T-helper 2 cell treated with Interferon-gamma antibody and Interleukin-4, amounts not matched to agents 5 μg/mL and 100 μg/mL, for 36 hours (primary cell): Measurements from ENCODE around the gene ANKLE2.
"Not testable (repeated sequence)": the region's sequence is repeated elsewhere in the genome, so short reads cannot be mapped to it uniquely, and the experiment has no call there.

Experiments used
- DNase-seq: peaks from one replicate; pipeline ENCODE4 v3.0.0; 2021; ENCODE audit warnings: low spot score
- H3K27ac Mint-ChIP-seq: one replicate; pipeline ENCODE4 v1.8.0; 2021; ENCODE audit warnings: mild to moderate bottlenecking, mixed read lengths
- H3K27me3 Mint-ChIP-seq: one replicate; pipeline ENCODE4 v1.8.0; 2021; ENCODE audit warnings: low read depth, mixed read lengths
- H3K36me3 Mint-ChIP-seq: one replicate; pipeline ENCODE4 v1.8.0; 2021; ENCODE audit warnings: low read depth, mixed read lengths
- H3K4me1 Mint-ChIP-seq: one replicate; pipeline ENCODE4 v1.8.0; 2021; ENCODE audit warnings: low read depth, mixed read lengths
- H3K4me3 Mint-ChIP-seq: one replicate; pipeline ENCODE4 v1.8.0; 2022; ENCODE audit warnings: mild to moderate bottlenecking, moderate library complexity, mixed read lengths
- H3K9me3 Mint-ChIP-seq: one replicate; pipeline ENCODE4 v1.8.0; 2021; ENCODE audit warnings: mixed read lengths

ANKLE2 gene

DNA sequence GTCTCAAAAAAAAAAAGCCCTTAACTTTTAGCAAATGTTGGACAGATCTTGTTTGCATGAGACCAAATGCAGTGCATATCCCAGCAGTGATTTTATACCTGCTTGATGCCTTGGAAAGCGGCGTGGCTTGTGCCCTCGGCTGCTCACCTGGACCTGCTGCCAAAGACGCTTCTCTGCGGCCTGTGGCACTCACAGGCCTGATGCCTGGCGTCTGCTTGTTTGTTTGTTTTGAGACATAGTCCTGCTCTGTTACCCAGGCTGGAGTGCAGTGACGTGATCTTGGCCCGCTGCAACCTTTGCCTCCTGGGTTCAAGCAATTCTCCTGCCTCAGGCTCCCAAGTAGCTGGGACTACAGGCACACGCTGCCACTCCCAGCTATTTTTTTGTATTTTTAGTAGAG, 45.8 kb downstream of the ANKLE2 start:
- no peaks in the 10 kb centered on the region for H3K9me3 Mint-ChIP-seq
- H3K27me3 Mint-ChIP-seq = no peaks in the 10 kb centered on the region
- no peak overlapping the region for H3K27ac Mint-ChIP-seq
- peaks cover 13% of the 10 kb centered on the region for H3K4me1 Mint-ChIP-seq
- no peak overlapping the region for H3K4me3 Mint-ChIP-seq
- DNase-seq = no peak
- peaks cover 33% of the 10 kb centered on the region for H3K36me3 Mint-ChIP-seq

DNA sequence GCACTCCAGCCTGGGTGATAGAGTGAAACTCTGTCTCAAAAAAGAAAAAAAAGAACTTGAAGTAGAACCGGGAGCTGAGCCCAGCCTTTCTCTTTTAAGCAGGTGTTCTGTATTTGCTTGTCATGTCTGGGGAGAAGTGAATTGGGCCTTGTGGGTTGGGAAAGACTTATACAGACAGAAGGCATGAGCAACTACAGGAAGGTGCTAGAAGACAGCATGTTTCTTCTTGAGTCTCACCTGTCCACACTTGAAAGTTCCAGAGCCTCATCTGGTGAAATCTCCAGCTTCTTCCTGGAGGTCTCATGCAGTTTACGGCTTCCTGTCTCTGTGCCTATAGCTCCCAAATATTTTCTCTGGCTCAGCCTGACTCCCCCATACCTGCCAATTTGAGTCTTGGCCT, 48.5 kb downstream of the ANKLE2 start:
- H3K36me3 Mint-ChIP-seq = peaks cover 18% of the 10 kb centered on the region
- no peak overlapping the region for H3K27ac Mint-ChIP-seq
- DNase-seq = no peak
- peaks cover 16% of the 10 kb centered on the region for H3K4me1 Mint-ChIP-seq
- H3K27me3 Mint-ChIP-seq = no peaks in the 10 kb centered on the region
- no peak overlapping the region for H3K4me3 Mint-ChIP-seq
- H3K9me3 Mint-ChIP-seq = no peaks in the 10 kb centered on the region

DNA sequence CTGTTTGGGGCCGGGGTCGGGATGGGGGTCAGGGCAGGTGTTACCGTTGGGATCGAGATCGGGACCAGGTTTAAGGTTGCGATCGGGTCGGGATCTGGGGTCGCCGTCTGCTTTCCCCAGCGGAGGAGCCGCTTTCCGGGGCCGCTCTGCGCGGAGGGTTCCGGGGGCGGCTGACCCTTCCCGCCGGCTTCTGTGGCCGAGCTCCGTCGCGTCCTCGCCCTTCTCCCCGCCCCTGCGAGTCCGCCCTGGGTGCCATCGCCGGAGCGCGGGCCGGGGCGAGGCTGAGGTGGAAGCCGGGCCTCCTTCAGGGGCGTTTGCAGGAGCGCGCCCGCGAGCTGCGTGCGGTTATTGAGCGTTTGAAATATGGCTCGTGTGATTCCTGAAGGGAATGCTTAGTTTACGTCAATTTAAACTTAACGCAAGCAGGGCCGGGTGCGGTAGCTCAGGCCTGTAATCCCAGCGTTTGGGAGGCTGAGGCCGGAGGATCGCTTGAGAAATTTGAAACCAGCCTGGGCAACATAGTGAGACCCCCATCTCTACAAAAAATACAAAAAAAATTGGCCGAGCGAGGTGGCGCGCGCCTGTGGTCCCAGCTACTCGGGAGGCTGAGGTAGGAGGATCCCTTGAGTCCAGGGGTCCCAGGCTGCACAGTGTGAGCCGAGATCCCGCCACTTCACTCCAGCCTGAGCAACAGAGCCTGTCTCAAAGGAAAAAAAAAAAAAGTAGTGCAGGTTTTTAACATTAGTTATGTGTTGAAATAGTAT, 50.4 kb downstream of the ANKLE2 start:
- DNase-seq = peak; percentile 22
- peaks cover 14% of the 10 kb centered on the region for H3K36me3 Mint-ChIP-seq
- H3K27me3 Mint-ChIP-seq = no peaks in the 10 kb centered on the region
- H3K9me3 Mint-ChIP-seq = no peaks in the 10 kb centered on the region
- peaks cover 18% of the 10 kb centered on the region for H3K4me1 Mint-ChIP-seq
- H3K27ac Mint-ChIP-seq = peak overlapping the region; percentile 49
- H3K4me3 Mint-ChIP-seq = peak overlapping the region; percentile 85

DNA sequence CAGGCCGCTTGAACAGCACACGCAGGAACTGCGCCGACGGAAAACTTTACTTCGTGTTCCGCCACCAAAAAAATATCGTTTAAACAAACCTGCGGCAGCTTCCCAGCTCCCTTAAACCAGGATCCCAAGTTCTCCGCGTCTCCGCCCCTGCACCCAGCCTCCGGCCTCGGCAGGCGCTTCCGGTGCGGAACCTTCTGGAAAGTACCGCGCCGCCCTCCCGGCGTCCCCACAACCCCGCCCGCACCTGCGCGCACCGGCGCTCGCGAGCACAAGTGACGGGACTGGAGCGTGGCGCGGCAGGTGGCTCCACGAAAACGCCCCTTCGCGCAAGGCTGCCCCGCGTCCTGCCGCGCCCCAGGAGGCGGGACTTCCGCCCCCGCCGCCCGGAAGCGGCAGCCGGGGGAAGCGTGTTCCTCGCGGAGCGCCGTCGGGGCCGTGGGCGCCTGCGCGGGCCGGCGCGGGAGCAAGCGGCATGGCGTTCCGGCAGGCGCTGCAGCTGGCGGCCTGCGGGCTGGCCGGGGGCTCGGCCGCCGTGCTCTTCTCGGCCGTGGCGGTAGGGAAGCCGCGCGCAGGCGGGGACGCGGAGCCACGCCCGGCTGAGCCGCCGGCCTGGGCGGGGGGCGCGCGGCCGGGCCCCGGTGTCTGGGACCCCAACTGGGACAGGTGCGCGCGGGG, 51.1 kb downstream of the ANKLE2 start, which contains the start of gene PGAM5:
PGAM5 (plus strand) TSS at position 438 of the 675 bp plus-strand sequence; CDS start at position 473, 35 bp downstream.
- Mint-ChIP-seq H3K4me1 (peaks cover 18% of the 10 kb centered on the region), H3K36me3 (peaks cover 14% of the 10 kb centered on the region), H3K27me3 (no peaks in the 10 kb centered on the region), H3K27ac (peak within 1 kb of the TSS; percentile 88), H3K9me3 (no peaks in the 10 kb centered on the region), H3K4me3 (peak within 1 kb of the TSS; percentile 95)
- DNase-seq = peak; percentile 91

DNA sequence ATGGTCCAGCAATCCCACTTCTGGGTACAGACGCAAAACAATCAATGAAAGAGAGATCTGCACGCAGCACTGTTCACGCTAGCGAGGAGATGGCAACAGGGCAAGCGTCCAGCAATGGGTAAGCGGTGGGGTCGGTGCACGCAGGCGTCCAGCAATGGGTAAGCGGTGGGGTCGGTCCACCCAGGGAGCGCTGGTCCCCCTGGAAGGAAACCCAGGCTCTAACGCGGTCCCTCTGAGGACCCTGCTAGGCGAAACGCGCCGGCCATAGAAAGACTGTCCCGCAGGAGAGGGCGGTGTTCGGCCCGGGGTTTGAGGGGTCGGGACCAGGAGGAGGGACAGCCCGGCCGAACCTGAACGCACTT, 51.6 kb downstream of the ANKLE2 start:
- H3K9me3 Mint-ChIP-seq = no peaks in the 10 kb centered on the region
- peak overlapping the region; percentile 95 for H3K4me3 Mint-ChIP-seq
- H3K27me3 Mint-ChIP-seq = no peaks in the 10 kb centered on the region
- peaks cover 18% of the 10 kb centered on the region for H3K4me1 Mint-ChIP-seq
- peaks cover 14% of the 10 kb centered on the region for H3K36me3 Mint-ChIP-seq
- H3K27ac Mint-ChIP-seq = peak overlapping the region; percentile 88
- peak; percentile 21 for DNase-seq

DNA sequence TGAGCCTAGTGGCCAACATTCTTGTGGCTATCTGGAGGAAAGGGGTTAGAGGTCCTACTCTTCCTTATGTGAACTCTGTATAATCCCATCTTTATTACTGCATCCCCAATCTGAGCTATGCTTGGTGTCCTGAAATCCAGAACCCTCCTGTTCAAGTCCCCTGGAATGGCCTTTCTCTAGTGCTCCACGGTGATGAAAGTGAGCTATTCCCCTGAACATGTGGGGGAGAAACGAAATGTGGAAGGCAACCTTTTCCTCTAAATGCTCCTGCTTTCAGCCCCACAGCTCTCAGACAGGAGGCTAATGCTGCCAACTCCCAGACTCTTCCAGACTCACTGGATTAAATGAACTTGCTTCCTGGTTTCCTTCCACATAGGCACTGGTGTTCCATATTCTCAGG, 53.5 kb downstream of the ANKLE2 start:
- H3K27ac Mint-ChIP-seq = no peak overlapping the region
- no peak for DNase-seq
- peaks cover 20% of the 10 kb centered on the region for H3K36me3 Mint-ChIP-seq
- no peak overlapping the region for H3K4me3 Mint-ChIP-seq
- H3K27me3 Mint-ChIP-seq = no peaks in the 10 kb centered on the region
- H3K9me3 Mint-ChIP-seq = no peaks in the 10 kb centered on the region
- peaks cover 11% of the 10 kb centered on the region for H3K4me1 Mint-ChIP-seq

DNA sequence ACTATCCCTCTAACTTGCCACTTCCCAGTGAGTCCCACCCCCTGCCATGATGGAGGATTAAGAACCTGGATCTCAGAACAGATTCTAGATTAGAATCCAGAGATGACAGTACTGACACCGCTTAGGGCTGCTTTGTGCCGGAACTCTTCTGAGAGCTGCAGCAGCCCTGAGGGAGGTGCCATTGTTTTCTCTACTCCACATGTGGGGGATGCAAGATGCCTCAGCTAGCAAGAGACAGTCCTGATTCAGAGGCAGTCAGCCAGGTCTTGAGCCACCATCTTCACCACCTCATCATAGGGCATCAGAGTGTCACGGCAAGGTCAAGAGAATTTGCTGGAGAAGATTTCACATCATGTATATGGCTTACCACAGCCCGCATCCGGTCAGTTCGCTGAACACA, 54.4 kb downstream of the ANKLE2 start:
- H3K9me3 Mint-ChIP-seq = no peaks in the 10 kb centered on the region
- peaks cover 7% of the 10 kb centered on the region for H3K4me1 Mint-ChIP-seq
- H3K27me3 Mint-ChIP-seq = no peaks in the 10 kb centered on the region
- peaks cover 20% of the 10 kb centered on the region for H3K36me3 Mint-ChIP-seq
- peak overlapping the region; percentile 22 for H3K4me3 Mint-ChIP-seq
- H3K27ac Mint-ChIP-seq = no peak overlapping the region
- no peak for DNase-seq

DNA sequence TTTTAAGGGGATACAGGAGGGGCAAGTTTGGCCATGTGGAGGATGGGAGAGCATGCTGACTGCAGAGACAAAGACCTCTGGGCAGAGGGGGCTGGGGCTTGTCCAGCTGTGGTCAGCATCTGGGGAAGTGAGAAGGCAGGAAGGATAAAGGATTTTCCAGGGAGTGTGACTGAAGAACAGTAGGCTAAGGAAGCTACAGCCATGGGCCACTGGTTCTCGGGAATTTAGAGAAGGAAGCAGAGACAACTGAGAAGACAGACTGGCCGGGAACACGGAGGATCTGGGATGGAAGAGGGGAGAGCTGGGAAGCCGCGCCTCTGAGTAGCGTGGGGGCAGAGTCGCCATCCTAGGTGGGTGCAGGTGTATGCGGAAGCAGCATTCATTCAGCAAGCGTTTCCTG, 58.0 kb downstream of the ANKLE2 start:
- no peak overlapping the region for H3K4me3 Mint-ChIP-seq
- H3K4me1 Mint-ChIP-seq = peaks cover 2% of the 10 kb centered on the region
- H3K27me3 Mint-ChIP-seq = no peaks in the 10 kb centered on the region
- H3K27ac Mint-ChIP-seq = peak overlapping the region; percentile 14
- DNase-seq = no peak
- no peaks in the 10 kb centered on the region for H3K9me3 Mint-ChIP-seq
- H3K36me3 Mint-ChIP-seq = peaks cover 36% of the 10 kb centered on the region

DNA sequence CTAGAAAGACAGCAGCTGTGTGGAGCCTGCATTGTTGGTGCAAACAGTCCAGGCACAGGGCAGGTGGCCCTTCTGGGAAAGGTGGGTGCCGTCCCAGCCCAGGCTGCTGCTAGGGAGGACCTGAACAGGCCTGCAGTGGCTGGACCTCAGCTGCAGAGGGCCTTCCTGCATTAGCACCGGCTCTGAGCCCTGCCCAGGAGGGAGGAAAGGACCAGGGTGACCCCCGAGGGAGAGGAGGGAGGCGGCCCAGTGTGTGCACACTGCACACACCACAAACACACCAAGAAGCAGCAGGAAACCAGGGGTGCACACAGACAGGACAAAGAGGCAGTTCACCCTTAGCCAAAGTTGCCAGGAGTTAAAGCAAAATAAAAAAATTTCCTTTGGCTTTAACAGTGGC, 59.0 kb downstream of the ANKLE2 start:
- Mint-ChIP-seq H3K27ac (no peak overlapping the region), H3K27me3 (no peaks in the 10 kb centered on the region), H3K36me3 (peaks cover 40% of the 10 kb centered on the region), H3K4me3 (no peak overlapping the region), H3K4me1 (peaks cover 2% of the 10 kb centered on the region), H3K9me3 (no peaks in the 10 kb centered on the region)
- no peak for DNase-seq

DNA sequence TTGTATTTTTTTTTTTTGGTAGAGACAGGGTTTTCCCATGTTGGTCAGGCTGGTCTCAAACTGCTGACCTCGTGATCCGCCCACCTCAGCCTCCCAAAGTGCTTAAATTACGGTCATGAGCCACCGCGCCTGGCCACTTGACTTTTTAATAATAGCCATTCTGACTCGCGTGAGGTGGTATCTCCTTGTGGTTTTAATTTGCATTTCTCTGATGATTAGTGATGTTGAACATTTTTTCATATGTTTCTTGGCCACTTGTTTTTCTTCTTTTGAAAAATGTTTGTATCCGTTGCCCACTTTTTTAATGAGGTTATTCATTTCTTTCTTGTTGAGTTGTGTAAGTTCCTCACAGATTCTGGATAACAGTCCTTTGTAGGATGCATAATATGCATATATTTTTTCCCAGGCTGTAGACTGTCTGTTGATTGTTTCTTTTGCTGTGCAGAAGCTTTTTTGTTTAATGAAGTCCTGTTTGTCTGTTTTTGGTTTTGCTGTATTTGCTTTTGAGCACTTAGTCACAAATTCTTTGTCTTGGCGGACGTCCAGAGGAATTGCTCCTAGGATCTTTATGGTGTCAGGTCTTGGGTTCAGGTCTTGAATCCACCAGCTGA, 61.3 kb downstream of the ANKLE2 start:
- Mint-ChIP-seq H3K27me3 (no peaks in the 10 kb centered on the region), H3K27ac (no peak overlapping the region), H3K9me3 (no peaks in the 10 kb centered on the region), H3K36me3 (peaks cover 44% of the 10 kb centered on the region), H3K4me1 (no peaks in the 10 kb centered on the region), H3K4me3 (no peak overlapping the region)
- no peak for DNase-seq

DNA sequence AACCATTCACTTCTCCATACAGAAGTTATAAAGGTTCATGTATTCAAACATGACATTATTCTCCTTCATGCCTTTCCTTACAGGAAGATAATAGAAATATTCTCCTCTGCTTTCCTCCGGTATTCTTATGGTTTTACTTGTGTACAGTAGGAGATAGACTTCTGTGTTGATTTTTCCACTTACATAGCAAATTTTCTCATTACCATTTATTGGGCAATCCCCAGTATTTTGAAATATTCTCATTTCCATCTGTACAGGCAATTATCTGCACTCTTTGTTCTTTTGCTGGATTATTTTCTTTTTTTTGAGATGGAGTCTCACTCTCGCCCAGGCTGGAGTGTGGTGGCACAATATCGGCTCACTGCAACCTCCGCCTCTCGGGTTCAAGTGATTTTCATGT, 63.3 kb downstream of the ANKLE2 start:
- no peaks in the 10 kb centered on the region for H3K9me3 Mint-ChIP-seq
- no peaks in the 10 kb centered on the region for H3K27me3 Mint-ChIP-seq
- no peak overlapping the region for H3K4me3 Mint-ChIP-seq
- DNase-seq = no peak
- H3K36me3 Mint-ChIP-seq = peaks cover 35% of the 10 kb centered on the region
- no peak overlapping the region for H3K27ac Mint-ChIP-seq
- no peaks in the 10 kb centered on the region for H3K4me1 Mint-ChIP-seq

DNA sequence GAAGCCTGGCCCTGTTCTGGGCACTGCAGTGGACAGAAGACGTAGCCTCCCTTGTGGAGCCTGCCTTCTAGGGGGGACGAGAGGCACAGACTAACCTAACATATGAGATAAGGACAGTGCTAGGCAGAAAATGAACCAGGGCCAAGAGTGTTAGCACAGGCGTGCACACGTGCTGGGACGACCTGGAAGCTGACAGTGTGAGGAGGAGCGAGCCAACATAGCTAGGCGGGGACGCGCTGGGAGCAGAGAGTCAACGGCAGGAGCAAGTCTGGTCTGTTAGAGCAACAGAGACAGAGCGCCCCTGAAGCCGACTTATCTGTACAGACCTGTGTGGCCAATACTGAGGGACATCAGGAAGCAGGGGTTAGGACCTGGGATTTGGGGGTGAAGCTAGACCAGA, 66.2 kb downstream of the ANKLE2 start:
- no peaks in the 10 kb centered on the region for H3K4me1 Mint-ChIP-seq
- H3K36me3 Mint-ChIP-seq = peaks cover 31% of the 10 kb centered on the region
- DNase-seq = no peak
- no peak overlapping the region for H3K27ac Mint-ChIP-seq
- H3K9me3 Mint-ChIP-seq = no peaks in the 10 kb centered on the region
- no peaks in the 10 kb centered on the region for H3K27me3 Mint-ChIP-seq
- no peak overlapping the region for H3K4me3 Mint-ChIP-seq

DNA sequence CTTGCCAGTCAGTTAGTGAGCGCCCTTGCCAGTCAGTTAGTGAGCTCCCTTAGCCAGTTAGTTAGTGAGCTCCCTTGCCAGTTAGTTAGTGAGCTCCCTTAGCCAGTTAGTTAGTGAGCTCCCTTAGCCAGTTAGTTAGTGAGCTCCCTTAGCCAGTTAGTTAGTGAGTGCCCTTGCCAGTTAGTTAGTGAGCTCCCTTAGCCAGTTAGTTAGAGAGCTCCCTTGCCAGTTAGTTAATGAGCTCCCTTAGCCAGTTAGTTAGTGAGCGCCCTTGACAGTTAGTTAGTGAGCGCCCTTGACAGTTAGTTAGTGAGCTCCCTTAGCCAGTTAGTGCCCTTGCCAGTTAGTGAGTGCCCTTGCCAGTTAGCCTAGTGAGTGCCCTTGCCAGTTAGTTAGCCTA, 66.7 kb downstream of the ANKLE2 start:
- peaks cover 28% of the 10 kb centered on the region for H3K36me3 Mint-ChIP-seq
- not testable (repeated sequence) for H3K27me3 Mint-ChIP-seq, H3K4me1 Mint-ChIP-seq, H3K9me3 Mint-ChIP-seq, H3K4me3 Mint-ChIP-seq, DNase-seq, H3K27ac Mint-ChIP-seq

DNA sequence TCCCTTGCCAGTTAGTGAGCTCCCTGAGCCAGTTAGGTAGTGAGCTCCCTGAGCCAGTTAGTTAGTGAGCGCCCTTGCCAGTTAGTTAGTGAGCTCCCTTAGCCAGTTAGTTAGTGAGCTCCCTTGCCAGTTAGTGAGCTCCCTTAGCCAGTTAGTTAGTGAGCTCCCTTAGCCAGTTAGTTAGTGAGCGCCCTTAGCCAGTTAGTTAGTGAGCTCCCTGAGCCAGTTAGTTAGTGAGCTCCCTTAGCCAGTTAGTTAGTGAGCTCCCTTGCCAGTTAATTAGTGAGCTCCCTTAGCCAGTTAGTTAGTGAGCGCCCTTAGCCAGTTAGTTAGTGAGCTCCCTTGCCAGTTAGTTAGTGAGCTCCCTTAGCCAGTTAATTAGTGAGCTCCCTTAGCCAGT, 69.6 kb downstream of the ANKLE2 start:
- not testable (repeated sequence) for H3K27me3 Mint-ChIP-seq, H3K27ac Mint-ChIP-seq, H3K4me1 Mint-ChIP-seq, H3K9me3 Mint-ChIP-seq, DNase-seq, H3K4me3 Mint-ChIP-seq
- H3K36me3 Mint-ChIP-seq = peaks cover 17% of the 10 kb centered on the region
